ENCODE results near the gene SETD5.

DNA sequence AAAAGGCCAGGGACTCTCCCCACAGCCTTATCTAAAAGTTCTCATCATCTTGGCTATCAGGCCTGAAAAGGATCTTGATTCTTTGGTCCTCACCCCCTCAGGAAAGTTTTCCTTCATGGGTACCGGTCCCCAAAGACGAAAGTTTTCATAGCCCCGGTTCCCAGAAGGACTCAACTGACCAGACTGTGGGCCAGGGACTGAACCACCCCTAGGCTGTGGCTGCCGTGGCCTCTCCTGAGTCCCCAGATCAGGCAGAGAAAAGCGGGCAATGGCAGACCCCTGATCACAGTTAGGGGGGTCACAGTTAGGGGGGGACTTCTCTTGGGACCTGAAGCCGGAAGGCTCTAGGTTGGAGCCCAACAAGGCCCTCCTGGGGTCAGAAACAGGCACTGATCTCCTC lies 101.4 kb downstream of the SETD5 start:
- TF ChIP-seq, protein P1, sequence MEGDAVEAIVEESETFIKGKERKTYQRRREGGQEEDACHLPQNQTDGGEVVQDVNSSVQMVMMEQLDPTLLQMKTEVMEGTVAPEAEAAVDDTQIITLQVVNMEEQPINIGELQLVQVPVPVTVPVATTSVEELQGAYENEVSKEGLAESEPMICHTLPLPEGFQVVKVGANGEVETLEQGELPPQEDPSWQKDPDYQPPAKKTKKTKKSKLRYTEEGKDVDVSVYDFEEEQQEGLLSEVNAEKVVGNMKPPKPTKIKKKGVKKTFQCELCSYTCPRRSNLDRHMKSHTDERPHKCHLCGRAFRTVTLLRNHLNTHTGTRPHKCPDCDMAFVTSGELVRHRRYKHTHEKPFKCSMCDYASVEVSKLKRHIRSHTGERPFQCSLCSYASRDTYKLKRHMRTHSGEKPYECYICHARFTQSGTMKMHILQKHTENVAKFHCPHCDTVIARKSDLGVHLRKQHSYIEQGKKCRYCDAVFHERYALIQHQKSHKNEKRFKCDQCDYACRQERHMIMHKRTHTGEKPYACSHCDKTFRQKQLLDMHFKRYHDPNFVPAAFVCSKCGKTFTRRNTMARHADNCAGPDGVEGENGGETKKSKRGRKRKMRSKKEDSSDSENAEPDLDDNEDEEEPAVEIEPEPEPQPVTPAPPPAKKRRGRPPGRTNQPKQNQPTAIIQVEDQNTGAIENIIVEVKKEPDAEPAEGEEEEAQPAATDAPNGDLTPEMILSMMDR (conservative IDR thresholded peaks at IDR 0.05; ENCODE audit: low read depth, low read length): no peak
- TF ChIP-seq EZH2 (IDR thresholded peaks at IDR 0.05; ENCODE audit: borderline replicate concordance, low read depth, low read length, poor library complexity, severe bottlenecking): no peak

Data from A673 (cell line).